Esophagus muscularis mucosa (tissue), 4 donors: ENCODE data around the gene NTRK1. TPM values are rescaled to one million over a fixed set of nuclear protein-coding genes. Genes with fewer than 3 reads are reported as not detected.

ENCODE experiments used
- DNase-seq: peaks from one replicate; pipeline ENCODE4 v3.0.0-alpha.2; 2017; ENCODE audit errors: extremely low spot score
- H3K27ac ChIP-seq, 4 donors: fragments of 200-600 bp; sonication (generic); replicated peaks in 1 of 4; 1 replicate in 3 of 4; 2 replicates in 1 of 4; pipeline ENCODE4 v1.5.1; 2016 to 2019; ENCODE audit warnings: mild to moderate bottlenecking in 1 of 4
- H3K27me3 ChIP-seq, 4 donors: fragments of 200-600 bp; sonication (generic); one replicate each; pipeline versions ENCODE4 v1.5.1 to v1.6.0; 2016 to 2019
- H3K36me3 ChIP-seq, 4 donors: fragments of 200-600 bp; sonication (generic); one replicate each; pipeline ENCODE4 v1.5.1; 2016 to 2019
- H3K4me1 ChIP-seq, 4 donors: fragments of 200-600 bp; sonication (generic); one replicate each; pipeline ENCODE4 v1.5.1; 2016 to 2019
- H3K4me3 ChIP-seq, 4 donors: fragments of 200-600 bp; sonication (generic); 1 replicate in 2 of 4; 2 replicates in 2 of 4; pipeline ENCODE4 v1.5.1; 2016 to 2019; ENCODE audit warnings: mild to moderate bottlenecking in 4 of 4, moderate library complexity in 1 of 4
- H3K9me3 ChIP-seq, 4 donors: fragments of 200-600 bp; sonication (generic); 1 replicate in 3 of 4; 2 replicates in 1 of 4; pipeline ENCODE4 v1.5.1; 2016 to 2019
- EP300 ChIP-seq: sonication (generic); formaldehyde crosslinking; IDR thresholded peaks from one replicate; pipeline ENCODE4 v1.6.1; 2017; ENCODE audit warnings: antibody characterized with exemption
- POLR2A ChIP-seq: fragments of 450-650 bp; IDR thresholded peaks from one replicate; pipeline ENCODE4 v1.6.1; 2017; ENCODE audit warnings: antibody characterized with exemption, moderate library complexity, mild to moderate bottlenecking, low read depth
- POLR2AphosphoS5 ChIP-seq, 2 donors: sonication (generic); formaldehyde crosslinking; IDR thresholded peaks; one replicate each; pipeline ENCODE4 v1.6.1; 2017; ENCODE audit warnings: antibody characterized with exemption in 2 of 2
- WGBS: methylation state at CpG from one replicate; pipeline ENCODE4 v1.1.5; 2018; 5-methylcytosine and 5-hydroxymethylcytosine counted together
- intact Hi-C: fragments of 100-400 bp; cut with DNase I; formaldehyde crosslinking; loops from one replicate; pipeline ENCODE4 v1.15.1; 2023
- total RNA-seq, 4 donors: library from RNA; depleted of rRNA; stranded (reverse); fragments of >200 nt; gene quantifications; one replicate each; pipeline versions ENCODE4 v1.1.0 to v1.2.1, GENCODE V29; 2016
- TF ChIP-seq, protein P1 (sequence below), 3 experiments: fragments of 200-600 bp in 2 of 3; fragments of 450-650 bp in 1 of 3; sonication (generic) in 2 of 3; IDR thresholded peaks; one replicate each; pipeline ENCODE4 v1.5.1; 2017 to 2019; ENCODE audit warnings: antibody characterized with exemption in 3 of 3, mild to moderate bottlenecking in 2 of 3, moderate library complexity in 1 of 3

The NTRK1 gene
- total RNA-seq, 4 donors from 2014 or later = 0.58 to 2.5 (median 1.8) TPM

GRCh38 chr1:156836041-156836654 lies 24.5 kb upstream of the NTRK1 start:
- H3K27me3 ChIP-seq = peaks cover 0 to 77% (median 0%) of the 10 kb centered on the region in 4 donors
- intact Hi-C loops = no loop called here
- WGBS = 76% methylated on average over 5 of the region's 5 CpGs
- no peak for DNase-seq
- no peak overlapping the region for H3K4me3 ChIP-seq
- H3K9me3 ChIP-seq = no peaks in the 10 kb centered on the region
- H3K4me1 ChIP-seq = no peaks in the 10 kb centered on the region
- H3K36me3 ChIP-seq = no peaks in the 10 kb centered on the region
- no peak overlapping the region for H3K27ac ChIP-seq
- TF ChIP-seq POLR2A (no peak), EP300 (no peak), POLR2AphosphoS5 (IDR thresholded peaks at IDR 0.05) (no peak)
- TF ChIP-seq, protein P1, sequence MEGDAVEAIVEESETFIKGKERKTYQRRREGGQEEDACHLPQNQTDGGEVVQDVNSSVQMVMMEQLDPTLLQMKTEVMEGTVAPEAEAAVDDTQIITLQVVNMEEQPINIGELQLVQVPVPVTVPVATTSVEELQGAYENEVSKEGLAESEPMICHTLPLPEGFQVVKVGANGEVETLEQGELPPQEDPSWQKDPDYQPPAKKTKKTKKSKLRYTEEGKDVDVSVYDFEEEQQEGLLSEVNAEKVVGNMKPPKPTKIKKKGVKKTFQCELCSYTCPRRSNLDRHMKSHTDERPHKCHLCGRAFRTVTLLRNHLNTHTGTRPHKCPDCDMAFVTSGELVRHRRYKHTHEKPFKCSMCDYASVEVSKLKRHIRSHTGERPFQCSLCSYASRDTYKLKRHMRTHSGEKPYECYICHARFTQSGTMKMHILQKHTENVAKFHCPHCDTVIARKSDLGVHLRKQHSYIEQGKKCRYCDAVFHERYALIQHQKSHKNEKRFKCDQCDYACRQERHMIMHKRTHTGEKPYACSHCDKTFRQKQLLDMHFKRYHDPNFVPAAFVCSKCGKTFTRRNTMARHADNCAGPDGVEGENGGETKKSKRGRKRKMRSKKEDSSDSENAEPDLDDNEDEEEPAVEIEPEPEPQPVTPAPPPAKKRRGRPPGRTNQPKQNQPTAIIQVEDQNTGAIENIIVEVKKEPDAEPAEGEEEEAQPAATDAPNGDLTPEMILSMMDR (IDR thresholded peaks at IDR 0.05) = no peak

DNA sequence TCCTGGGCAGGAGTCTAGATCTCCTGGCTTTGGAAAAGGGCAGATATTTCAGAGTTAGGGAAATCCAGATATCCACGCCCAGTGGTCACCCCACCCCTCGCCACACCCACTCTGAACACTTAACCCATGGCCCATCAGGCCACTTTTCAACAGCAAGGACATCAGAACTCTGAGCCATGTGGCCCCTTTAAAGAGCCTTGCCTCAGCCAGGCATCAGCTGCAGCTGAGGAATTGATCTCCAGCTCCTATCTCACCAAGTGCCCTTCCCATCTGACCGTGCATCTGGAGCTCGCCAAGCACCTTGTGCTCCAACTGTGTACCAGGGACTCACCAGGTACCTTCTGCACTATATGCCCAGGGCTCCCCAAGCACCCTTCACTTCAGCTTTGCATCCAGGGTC lies 23.8 kb upstream of the NTRK1 start:
- DNase-seq = no peak
- H3K27me3 ChIP-seq = peaks cover 0 to 79% (median 0%) of the 10 kb centered on the region in 4 donors
- no peaks in the 10 kb centered on the region for H3K9me3 ChIP-seq
- no peak overlapping the region for H3K4me3 ChIP-seq
- TF ChIP-seq POLR2A = no peak
- TF ChIP-seq POLR2AphosphoS5 (IDR thresholded peaks at IDR 0.05) = no peak
- TF ChIP-seq, protein P1 (IDR thresholded peaks at IDR 0.05) = no peak
- TF ChIP-seq EP300 = no peak
- H3K36me3 ChIP-seq = no peaks in the 10 kb centered on the region
- 83% methylated on average over 2 of the region's 4 CpGs for WGBS
- no peak overlapping the region for H3K27ac ChIP-seq
- intact Hi-C loops = no loop called here
- H3K4me1 ChIP-seq = no peaks in the 10 kb centered on the region

DNA sequence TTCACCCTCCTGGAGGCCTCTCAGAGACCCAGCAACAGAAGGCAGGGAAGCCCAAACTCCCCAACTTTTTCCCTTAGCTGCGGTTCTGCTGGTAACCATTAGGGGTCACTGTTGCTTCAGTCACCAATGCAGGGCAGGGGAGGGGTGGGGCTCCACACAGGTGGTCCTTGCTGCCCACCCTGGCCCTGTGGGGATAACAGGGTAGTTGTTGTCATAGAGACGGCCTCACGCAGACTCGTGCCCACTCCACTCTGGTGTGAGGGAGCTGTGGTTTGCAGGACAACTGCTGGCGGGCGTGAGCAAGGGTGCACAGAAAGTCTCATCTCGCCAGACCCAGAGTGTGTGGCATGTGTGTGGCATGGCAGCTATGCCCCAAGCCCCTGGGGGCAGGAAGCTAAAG lies 21.7 kb upstream of the NTRK1 start:
- Histone ChIP-seq H3K36me3 (no peaks in the 10 kb centered on the region), H3K4me1 (no peaks in the 10 kb centered on the region), H3K27me3 (peaks cover 0 to 90% (median 0%) of the 10 kb centered on the region in 4 donors), H3K9me3 (no peaks in the 10 kb centered on the region), H3K4me3 (no peak overlapping the region), H3K27ac (no peak overlapping the region)
- intact Hi-C loops = no loop called here
- TF ChIP-seq POLR2A (no peak), EP300 (no peak), POLR2AphosphoS5 (IDR thresholded peaks at IDR 0.05) (no peak)
- TF ChIP-seq, protein P1 (IDR thresholded peaks at IDR 0.05) = peak; percentile 73 to 95 (median 79)
- DNase-seq = no peak
- 40% methylated on average over 6 of the region's 7 CpGs for WGBS

GRCh38 chr1:156839426-156840109 lies 21.1 kb upstream of the NTRK1 start:
- H3K27me3 ChIP-seq = peaks cover 0 to 91% (median 5%) of the 10 kb centered on the region in 4 donors

More at GRCh38 chr1:156839426-156840109, 21.1 kb upstream of the NTRK1 start:
- Histone ChIP-seq H3K4me3 (no peak overlapping the region), H3K4me1 (peaks cover 0 to 2% (median under 1%) of the 10 kb centered on the region in 4 donors), H3K36me3 (no peaks in the 10 kb centered on the region), H3K9me3 (no peaks in the 10 kb centered on the region), H3K27ac (no peak overlapping the region)
- 47% methylated on average over 9 of the region's 9 CpGs for WGBS
- intact Hi-C loops = no loop called here
- DNase-seq = no peak
- TF ChIP-seq POLR2A (no peak), POLR2AphosphoS5 (IDR thresholded peaks at IDR 0.05) (no peak), EP300 (no peak)
- TF ChIP-seq, protein P1 (IDR thresholded peaks at IDR 0.05) = no peak
